ENCODE results near the gene GALNT18. TPM values are rescaled to one million over a fixed set of nuclear protein-coding genes. Genes with fewer than 3 reads are reported as not detected.

Gene GALNT18
- total RNA-seq, 1 donor from 2014 or later = 22.1 TPM

GRCh38 chr11:11381471-11382105 lies 240.2 kb downstream of the GALNT18 start:
- Histone ChIP-seq H3K9me3 (no peaks in the 10 kb centered on the region), H3K36me3 (no peaks in the 10 kb centered on the region), H3K4me1 (no peaks in the 10 kb centered on the region), H3K27ac (no peak overlapping the region), H3K4me3 (no peak overlapping the region), H3K27me3 (no peaks in the 10 kb centered on the region)
- peak in 1 of 2 donors; percentile 72 for DNase-seq (ENCODE audit: extremely low spot score in 2 of 2)
- intact Hi-C loops (cut with DNase I) = no loop called here
- TF ChIP-seq POLR2AphosphoS5 (IDR thresholded peaks at IDR 0.05; ENCODE audit: insufficient read depth in 1 of 2, low read depth in 1 of 2) = no peak
- no peak for TF ChIP-seq POLR2A (IDR thresholded peaks at IDR 0.05)
- TF ChIP-seq, protein P1, sequence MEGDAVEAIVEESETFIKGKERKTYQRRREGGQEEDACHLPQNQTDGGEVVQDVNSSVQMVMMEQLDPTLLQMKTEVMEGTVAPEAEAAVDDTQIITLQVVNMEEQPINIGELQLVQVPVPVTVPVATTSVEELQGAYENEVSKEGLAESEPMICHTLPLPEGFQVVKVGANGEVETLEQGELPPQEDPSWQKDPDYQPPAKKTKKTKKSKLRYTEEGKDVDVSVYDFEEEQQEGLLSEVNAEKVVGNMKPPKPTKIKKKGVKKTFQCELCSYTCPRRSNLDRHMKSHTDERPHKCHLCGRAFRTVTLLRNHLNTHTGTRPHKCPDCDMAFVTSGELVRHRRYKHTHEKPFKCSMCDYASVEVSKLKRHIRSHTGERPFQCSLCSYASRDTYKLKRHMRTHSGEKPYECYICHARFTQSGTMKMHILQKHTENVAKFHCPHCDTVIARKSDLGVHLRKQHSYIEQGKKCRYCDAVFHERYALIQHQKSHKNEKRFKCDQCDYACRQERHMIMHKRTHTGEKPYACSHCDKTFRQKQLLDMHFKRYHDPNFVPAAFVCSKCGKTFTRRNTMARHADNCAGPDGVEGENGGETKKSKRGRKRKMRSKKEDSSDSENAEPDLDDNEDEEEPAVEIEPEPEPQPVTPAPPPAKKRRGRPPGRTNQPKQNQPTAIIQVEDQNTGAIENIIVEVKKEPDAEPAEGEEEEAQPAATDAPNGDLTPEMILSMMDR (IDR thresholded peaks at IDR 0.05) = no peak

DNA sequence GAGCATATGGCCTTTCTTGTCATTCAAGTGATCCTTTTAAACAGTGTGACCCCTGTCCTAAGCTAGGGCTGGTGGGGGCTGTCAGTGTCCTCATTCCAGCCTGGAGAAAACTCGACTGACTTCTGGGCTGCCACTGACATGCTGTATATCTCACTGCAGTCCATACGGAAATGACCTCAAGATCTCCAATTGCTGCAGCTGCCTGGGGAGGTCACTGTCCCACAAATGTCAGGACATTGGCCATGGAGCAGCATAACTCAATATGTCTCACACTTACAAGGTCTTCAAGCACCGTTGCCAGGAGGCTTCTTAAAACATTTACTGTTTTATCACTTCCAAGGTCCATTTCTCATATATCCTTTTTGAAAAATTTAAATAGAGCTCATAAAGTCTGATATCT lies 240.9 kb downstream of the GALNT18 start:
- intact Hi-C loops (cut with DNase I) = no loop called here
- H3K9me3 ChIP-seq = no peaks in the 10 kb centered on the region
- DNase-seq (ENCODE audit: extremely low spot score in 2 of 2) = peak in 1 of 2 donors; percentile 72
- H3K27me3 ChIP-seq = no peaks in the 10 kb centered on the region
- H3K4me1 ChIP-seq = no peaks in the 10 kb centered on the region
- H3K36me3 ChIP-seq = no peaks in the 10 kb centered on the region
- H3K4me3 ChIP-seq = no peak overlapping the region
- H3K27ac ChIP-seq = no peak overlapping the region
- TF ChIP-seq POLR2AphosphoS5 (IDR thresholded peaks at IDR 0.05; ENCODE audit: insufficient read depth in 1 of 2, low read depth in 1 of 2) = no peak
- TF ChIP-seq POLR2A (IDR thresholded peaks at IDR 0.05) = no peak
- TF ChIP-seq, protein P1 (IDR thresholded peaks at IDR 0.05) = no peak

DNA sequence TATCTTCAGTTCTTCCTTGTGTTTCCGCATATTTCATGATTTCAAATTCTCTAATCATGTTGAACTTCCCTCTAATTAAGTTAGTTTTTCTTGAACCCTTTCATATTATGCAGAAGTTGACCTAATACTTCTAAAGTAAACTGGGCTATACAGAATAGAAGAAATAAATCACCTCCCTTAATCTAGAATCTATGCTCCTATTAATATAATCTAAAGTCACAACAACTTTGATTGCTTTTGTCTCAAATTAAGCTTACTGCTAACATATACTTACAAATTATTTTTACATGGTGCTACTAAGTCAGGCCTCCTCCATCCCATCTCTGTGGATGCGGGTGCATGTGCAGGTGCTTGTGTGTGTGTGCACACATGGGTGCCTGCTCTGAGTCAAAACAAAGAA lies 241.5 kb downstream of the GALNT18 start:
- TF ChIP-seq POLR2A (IDR thresholded peaks at IDR 0.05) (no peak), POLR2AphosphoS5 (IDR thresholded peaks at IDR 0.05; ENCODE audit: insufficient read depth in 1 of 2, low read depth in 1 of 2) (no peak)
- TF ChIP-seq, protein P1 (IDR thresholded peaks at IDR 0.05) = no peak
- Histone ChIP-seq H3K4me1 (no peaks in the 10 kb centered on the region), H3K4me3 (no peak overlapping the region), H3K36me3 (no peaks in the 10 kb centered on the region), H3K9me3 (no peaks in the 10 kb centered on the region), H3K27ac (no peak overlapping the region), H3K27me3 (no peaks in the 10 kb centered on the region)
- no peak for DNase-seq (ENCODE audit: extremely low spot score in 2 of 2)
- intact Hi-C loops (cut with DNase I) = no loop called here

DNA sequence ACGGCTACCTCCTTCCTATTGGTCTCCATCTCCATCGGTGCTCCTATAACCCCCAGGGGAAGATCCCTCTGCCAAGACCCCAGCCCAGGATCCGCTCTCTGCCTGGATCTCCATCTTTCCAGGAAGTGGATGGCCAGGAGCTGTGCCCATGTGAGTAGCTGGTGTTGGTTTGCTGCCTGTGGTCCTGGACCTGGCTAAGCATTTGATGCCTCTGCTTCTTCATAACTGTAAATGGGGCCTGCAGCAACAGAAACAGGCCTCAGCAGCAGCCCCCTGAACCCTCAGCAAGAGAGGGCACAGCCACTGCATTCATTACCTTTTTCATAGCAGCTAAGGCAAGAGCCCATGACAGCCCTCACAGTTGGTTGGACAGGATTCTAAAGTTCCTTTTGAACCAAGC lies 242.1 kb downstream of the GALNT18 start:
- Histone ChIP-seq H3K27ac (no peak overlapping the region), H3K4me3 (no peak overlapping the region), H3K27me3 (no peaks in the 10 kb centered on the region), H3K36me3 (no peaks in the 10 kb centered on the region), H3K9me3 (no peaks in the 10 kb centered on the region), H3K4me1 (no peaks in the 10 kb centered on the region)
- DNase-seq (ENCODE audit: extremely low spot score in 2 of 2) = peak in 1 of 2 donors; percentile 84
- intact Hi-C loops (cut with DNase I) = no loop called here
- TF ChIP-seq, protein P1 (IDR thresholded peaks at IDR 0.05) = no peak
- TF ChIP-seq POLR2A (IDR thresholded peaks at IDR 0.05) = no peak
- TF ChIP-seq POLR2AphosphoS5 (IDR thresholded peaks at IDR 0.05; ENCODE audit: insufficient read depth in 1 of 2, low read depth in 1 of 2) = no peak

- DNase-seq (ENCODE audit: extremely low spot score in 2 of 2) = peak in 1 of 2 donors; percentile 64
- TF ChIP-seq POLR2A (IDR thresholded peaks at IDR 0.05) = no peak
- TF ChIP-seq, protein P1 (IDR thresholded peaks at IDR 0.05) = no peak
- no peak for TF ChIP-seq POLR2AphosphoS5 (IDR thresholded peaks at IDR 0.05; ENCODE audit: insufficient read depth in 1 of 2, low read depth in 1 of 2)
- Histone ChIP-seq H3K27me3 (no peaks in the 10 kb centered on the region), H3K4me3 (no peak overlapping the region), H3K4me1 (no peaks in the 10 kb centered on the region), H3K36me3 (no peaks in the 10 kb centered on the region), H3K27ac (no peak overlapping the region), H3K9me3 (no peaks in the 10 kb centered on the region)
- intact Hi-C loops (cut with DNase I) = no loop called here
Observed at GRCh38 chr11:11378184-11378940, 243.4 kb downstream of the GALNT18 start.
